NCI-H82 treated with DMSO at 0.1 percent for 48 hours (cell line): Measurements from ENCODE around the gene MEGF11.
A peak's percentile ranks its signal among the peaks of the same experiment; 100 is the strongest.
"Not testable (repeated sequence)": the region's sequence is repeated elsewhere in the genome, so short reads cannot be mapped to it uniquely, and the experiment has no call there.

Source experiments
- DNase-seq: peaks from one replicate; lab custom pipeline; 2025; ENCODE audit not compliant: unreplicated experiment; lab: John Stamatoyannopoulos, UW

The MEGF11 gene

DNA sequence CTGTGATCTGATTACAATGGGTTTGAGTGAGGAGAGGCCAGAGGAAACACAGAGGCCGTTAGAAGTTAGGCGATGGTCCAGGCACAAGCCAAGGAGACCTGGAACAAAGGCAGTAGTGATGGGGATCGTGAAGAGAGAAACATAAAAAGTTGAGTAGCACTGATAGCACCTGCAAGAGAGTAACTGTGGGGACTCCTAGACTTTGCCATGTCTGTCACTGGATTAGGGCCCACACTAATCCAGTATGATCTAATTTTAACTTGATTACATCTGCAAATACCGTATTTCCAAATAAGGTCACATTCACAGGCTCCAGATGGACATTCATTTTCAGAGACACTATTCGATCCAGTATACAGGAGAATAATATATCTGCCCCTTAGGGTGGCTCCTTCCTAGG lies 239.5 kb downstream of the MEGF11 start:
- peak; percentile 93 for DNase-seq

DNA sequence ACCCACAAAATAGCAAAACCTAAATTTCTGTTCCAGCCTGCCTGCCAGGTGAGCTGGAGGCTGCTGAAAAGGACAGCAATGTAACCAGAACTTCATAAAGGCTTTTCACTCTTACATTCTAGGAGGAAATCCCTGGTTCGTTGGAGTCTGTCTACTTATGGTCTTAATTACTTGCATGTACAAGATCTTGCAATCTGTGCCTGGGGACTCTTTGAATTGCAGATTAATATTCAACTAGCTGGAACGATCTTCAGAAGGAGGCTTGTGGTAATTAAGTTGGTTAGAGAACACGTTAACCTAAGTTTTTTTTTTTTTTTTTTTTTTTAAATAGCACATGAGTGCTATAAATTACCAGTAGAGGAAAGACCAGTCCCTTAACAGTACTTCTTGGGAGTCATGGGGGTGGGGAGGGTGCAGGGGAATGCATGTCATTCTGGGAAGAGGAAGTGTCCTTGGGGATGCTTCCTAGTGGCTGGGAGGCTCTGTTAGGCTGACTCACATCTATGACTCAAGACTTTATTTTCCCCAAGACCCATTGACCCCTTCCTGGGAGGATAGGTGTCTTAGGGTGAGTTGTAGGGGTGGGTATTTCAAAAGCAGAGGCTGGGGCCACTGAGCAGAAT lies 244.5 kb downstream of the MEGF11 start:
- DNase-seq: no peak

DNA sequence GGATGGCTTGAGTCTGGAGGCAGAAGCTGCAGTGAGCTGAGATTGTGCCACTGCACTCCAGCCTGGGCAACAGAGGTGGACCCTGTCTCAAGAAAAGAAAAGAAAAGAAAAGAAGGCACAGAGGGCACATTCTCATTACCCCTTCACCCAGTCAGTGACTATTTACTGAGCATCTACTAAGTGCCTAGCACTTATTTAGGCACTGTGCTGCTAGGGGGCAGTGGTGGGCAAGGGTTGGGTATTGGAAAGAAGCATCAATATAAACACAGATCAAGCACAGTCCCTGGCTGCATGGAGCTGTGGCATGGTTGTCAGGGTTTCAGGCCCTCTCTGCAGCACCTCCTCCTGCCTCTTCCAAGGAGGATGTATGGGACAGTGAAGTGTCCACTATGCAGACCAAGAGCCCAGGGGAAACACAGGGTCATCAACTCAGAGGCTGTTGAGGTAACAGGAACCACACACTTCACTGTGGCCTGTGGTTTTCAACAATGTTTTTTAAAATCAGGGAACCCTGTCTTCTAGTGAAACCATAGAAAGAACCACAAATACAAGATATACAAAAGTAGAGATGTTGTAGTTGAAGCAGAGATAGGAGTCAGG lies 245.8 kb downstream of the MEGF11 start:
- DNase-seq: no peak

DNA sequence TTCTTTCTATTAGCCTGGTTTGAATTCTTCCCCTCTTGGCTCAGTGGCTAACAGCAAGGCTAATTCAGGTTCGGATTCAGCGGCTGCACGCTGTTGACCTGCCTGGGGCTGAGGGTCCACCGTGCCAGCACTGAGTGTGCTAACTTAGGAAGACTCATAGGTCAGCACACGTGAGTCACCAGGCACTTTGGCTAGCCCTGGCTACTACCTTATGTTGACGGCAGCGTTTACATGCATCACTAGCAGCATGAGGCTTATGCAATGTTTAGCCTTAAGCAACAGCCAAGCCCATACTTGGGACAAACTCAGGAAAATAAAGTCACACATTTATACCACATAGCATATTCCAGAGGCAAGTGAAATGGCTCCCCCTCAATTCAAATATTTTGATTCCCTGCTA lies 246.6 kb downstream of the MEGF11 start:
- DNase-seq: no peak

DNA sequence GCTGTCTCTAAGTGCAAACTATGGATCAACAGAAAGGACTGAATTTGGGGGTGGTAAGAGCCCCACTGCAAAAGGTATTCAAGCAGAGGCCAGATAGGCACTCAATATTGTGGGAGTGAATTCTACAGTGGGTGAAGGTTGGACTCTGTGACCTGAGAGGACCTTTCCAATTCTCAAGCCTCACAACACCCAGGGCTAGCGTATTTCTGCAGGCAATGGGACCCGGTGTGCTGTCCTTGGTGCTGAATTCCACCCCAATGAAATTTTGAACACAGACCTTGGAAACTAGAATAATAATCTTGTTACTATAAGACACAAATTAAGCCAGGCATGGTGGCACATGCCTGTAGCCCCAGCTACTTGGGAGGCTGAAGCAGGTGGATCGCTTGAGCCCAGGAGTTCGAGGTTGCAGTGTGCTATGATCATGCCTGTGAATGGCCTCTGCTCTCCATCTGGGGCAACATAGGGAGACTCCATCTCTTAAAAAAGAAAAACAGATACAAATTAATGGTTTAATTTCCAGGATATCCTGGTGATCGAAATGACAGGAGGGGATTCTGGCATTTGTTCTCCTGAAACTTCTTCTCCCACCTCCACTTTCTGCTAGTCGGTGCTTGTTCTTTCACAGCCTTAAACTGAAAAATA lies 248.8 kb downstream of the MEGF11 start:
- no peak for DNase-seq

DNA sequence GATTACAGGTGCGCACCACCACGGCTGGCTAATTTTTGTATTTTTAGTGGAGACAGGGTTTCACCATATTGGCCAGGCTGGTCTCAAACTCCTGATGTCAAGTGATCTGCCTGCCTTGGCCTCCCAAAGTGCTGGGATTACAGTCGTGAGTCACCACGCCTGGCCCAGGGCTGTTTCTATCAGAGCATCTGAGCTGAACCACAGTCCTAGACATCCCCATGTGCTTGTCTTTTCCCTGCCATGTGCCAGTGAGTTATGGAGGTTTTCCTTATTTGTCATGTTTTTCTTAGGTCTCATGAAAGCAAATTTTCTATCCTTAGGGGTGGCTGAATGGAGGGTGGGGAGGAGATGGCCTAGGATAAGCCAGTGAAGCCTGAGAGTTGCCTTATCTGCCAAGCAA lies 250.4 kb downstream of the MEGF11 start:
- not testable (repeated sequence) for DNase-seq

DNA sequence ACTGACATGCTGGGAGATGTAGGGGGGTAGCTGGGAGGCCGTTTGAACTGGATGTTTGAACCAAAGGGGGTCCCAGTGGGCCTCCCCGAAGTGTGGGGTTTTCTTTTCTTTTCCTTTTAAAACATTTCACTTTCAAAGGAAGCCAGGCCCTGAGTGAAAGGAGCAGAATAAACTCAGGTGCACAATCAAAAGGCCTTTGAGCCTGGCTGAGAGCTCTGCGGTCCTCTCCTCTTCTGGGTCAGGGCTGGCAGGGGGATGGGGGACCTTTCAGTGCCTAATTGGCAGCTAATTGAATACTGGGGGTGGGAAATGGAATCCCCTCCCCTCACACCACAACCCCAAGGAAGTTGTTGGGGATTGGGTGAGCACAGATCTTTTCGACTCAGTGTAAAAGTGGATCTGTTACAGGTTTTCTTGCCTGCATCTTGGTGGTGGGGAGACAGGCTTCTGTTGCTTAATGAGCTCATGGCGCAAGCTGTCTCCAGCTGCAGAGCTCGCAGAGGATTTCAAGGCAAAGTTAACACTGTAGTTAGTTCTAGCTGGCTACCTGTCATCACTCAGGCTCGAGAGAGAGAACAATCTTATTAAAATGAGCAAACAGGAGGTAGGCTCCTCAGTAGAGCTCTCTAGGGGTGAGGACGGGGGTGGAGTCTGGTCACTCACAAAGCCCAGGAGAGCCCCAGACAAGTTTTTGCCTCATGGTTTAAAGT lies 251.7 kb downstream of the MEGF11 start:
- peak; percentile 41 for DNase-seq

DNA sequence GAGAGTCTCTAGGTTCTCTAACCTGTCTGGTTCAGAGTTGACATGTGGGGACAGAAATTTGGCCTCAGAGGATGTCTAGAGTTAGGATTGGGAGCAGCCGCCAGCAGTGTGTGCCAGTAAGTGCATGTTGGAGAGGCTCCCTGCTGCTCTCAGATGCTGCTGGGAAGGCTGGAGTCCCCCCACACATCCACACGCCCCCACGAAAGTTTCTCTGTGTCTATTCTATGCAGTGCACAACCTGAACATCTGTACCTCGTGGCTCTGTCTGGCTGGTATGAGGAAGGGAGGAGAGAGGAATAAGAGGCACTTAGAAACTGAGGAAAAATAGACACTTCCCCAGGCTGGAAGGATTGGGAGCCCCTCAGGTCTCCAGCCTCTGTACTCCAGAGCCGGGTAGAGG lies 252.5 kb downstream of the MEGF11 start:
- DNase-seq: no peak

DNA sequence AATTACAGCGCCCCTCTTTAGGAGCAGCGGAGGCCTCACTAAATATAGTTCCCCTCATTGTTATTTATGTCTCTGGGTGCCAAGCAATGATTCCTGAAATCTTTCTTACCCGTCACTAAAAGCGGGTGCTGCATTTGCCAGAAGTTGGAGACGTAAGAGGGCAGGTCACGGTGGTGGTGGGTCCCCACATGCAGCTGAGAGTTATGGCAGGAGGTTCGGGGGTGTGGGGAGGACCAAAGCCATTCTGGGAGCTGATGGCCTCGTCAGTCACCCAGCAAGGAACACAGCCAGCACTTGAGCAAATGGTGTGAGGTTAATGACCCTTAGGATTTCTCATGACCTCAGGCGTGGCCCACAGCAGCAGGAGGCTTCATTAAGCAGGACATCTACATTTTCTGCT lies 255.1 kb downstream of the MEGF11 start:
- no peak for DNase-seq

DNA sequence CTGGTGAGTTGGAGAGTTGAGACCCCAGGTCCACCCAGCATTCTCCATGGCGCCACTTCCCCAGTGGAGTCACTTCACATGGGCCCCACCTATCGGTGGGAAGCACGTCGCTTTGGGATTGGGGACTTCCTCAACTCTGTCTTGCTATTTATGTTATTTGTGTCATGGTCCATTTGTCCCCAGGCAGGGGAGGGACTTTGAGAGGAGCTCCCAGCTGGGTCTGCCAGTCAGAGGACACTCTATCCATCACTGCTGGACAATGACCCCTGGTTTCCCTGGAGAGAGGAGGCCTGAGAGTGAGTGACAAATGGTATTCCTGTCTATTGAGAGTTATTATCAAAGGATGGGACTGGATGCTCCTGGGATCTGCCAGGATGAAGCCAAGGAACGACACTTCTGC lies 256.6 kb downstream of the MEGF11 start:
- no peak for DNase-seq

DNA sequence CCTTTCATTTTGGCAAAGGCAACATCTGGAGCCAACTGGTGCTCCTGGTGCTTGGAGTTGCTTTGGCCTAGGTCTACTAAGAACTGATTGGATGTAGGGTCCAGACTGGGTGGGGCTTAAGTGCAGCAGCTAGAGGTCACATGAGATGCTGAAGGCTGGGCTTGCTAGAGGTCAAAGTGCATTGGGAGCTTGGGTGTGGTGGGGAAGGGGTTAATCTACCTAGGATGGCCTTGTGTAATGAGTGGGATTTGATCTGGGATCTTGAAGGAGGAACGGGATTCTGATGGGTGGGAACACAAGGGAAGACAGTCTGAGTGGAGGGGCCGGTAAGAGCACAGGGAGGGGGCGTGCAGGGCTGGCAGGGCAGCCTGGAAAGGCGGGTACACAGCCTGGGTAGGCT lies 258.7 kb downstream of the MEGF11 start:
- DNase-seq: no peak

DNA sequence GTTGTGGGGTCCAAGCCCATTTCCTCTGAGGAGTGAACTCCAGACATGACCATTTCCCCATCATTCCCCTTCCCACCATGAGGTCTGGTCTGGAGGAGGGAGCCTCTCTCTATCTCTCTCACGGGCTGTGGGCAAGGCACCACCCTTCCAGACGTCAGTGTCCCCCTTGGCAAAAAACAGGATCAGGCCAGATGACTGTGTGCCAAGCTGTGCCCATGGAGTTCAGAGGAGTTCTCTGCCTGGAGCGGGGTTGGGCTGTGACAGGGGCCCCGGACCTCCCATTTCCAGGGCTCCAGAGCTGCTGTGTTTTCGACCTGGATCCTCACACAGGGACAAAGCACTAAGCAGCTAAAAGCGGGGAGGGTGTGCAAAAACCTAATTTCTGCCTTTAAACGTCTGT lies 259.8 kb downstream of the MEGF11 start:
- no peak for DNase-seq

DNA sequence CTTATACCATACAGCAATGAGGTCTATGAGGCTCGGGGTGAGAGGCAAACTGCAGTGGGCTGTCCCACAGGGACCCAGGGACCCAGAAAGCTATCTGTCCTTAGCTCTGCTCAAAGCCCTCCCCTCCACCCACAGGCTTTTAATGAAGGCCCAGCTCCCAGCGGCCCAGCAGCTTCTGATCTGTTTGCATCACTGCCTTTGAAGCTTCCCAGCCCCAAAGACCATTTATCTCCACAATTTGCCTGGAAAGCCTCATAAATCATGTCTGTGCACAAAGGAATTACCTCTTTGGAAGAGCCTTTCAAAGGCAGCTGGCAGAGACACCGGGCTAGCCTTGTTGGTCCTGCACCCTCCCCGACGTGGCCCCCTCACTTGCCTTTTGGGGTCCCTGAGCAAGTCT lies 260.3 kb downstream of the MEGF11 start:
- DNase-seq: no peak

DNA sequence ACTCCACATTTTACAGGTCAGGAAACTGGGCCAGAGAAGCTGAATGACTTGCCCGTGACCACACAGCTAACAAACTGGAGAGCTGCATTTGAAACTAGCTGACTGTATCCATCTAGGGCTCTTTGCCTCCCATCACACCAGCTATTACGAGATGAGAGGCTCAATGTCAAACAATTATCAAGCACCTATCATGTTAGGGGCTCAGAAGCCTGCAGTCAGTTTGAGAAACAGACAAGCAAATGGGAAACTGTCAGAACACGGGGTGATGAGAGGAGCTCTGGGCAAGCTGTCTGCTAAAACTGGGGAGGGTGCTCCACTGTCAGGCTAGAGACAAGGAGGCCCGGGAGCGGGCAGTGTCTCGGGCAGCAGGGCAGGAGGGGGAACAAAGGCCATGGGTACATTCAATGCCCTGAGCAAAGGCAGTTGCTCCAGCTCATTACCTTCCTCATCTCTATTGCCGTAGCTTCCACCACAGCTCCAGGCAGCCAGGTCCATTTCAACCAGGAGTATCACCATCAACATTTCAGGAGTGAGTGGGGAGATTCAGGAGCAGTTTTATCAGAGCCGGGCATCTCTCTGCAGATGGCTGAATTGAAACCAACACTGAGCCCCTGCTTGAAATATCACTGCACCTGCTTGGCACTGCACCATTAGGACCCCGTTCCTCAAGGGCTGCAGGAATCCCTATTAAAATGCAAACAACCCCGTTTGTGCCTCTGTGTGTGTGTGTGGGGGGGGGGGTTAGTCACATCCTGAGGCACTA lies 261.6 kb downstream of the MEGF11 start:
- DNase-seq: no peak

DNA sequence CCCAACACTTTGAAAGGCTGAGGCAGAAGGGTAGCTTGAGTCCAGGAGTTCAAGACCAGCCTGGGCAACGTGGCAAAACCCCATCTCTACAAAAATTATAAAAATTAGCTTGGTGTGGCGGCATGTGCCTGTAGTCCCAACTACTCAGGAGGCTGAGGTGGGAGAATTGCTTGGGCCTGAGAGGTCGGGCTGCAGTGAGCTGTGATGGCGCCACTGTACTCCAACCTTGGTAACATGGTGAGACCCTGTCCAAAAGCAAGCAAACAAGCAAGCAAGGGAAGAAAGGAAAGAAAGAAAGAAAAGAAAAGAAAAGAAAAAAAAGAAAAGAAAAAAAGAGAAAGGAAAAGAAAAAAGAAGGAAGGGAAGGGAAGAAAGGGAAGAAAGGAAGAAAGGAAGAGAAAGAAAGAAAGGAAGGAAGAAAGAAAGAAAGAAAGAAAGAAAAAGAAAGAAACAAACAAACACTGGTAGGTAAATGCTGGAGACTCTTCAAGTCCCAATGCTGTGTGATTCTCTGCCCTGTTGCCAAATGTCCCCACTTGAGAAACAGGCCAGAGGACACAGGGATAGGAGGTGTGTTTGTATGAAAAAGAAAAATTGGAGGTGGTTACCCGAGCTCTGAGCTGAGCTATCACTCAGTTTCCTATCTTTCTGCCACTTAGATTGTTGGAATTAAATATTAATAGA lies 263.1 kb downstream of the MEGF11 start:
- DNase-seq: no peak

DNA sequence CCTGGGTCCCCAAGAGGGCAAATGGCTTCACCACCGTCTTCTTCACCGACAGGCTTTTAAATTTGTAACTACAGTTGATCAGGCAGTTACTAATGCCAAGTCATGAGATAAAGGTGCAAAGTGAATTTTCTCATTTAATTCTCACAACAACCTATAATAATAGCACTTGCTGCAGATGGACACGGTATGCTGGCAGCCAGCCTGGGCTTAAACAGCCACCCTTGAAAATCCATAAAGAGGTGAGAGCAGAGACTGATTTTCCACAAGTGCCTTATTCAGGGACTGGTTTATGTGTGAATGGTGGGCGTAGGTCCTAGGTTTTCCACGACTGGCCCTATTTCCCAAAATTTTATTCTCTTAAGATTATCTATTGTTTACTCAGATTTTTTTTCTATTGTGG lies 266.4 kb downstream of the MEGF11 start:
- DNase-seq: no peak

DNA sequence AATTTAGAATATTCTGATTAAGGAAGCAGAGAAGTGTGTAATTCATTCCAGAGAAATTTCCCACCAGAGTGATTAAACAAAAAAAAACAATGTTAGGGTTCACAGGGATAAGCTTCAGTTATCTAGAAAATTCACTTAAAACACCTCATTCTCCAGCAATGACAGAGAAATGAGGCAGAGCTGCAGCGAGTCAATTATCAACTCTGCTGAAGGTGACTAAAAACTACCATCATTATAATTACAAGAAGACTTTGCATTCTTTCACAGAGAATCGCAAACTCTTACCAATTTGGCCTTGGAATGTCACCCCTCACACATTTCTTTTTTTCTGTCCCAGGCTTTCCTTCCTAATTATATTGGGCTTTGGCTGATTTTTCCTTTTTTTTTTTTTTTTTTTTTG lies 267.1 kb downstream of the MEGF11 start:
- no peak for DNase-seq

DNA sequence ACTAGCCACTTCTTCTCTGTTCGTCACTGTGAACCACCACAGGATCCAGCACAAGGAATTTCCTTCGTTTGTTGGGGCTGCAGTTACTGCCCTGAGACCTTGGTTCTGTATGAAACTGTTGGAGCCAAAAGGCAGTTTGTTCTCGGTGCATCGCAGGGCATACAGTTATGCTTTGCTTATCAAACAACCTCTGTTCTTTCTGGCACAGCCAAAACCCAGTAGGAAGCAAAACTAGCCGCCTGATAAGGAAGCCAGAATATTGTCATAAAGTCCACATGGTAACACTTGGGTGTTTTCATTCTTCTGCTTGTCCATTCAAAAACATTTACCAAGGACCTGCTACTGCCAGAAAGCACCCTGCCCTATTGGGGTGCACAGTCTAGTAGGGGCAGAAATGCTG lies 268.2 kb downstream of the MEGF11 start:
- no peak for DNase-seq

DNA sequence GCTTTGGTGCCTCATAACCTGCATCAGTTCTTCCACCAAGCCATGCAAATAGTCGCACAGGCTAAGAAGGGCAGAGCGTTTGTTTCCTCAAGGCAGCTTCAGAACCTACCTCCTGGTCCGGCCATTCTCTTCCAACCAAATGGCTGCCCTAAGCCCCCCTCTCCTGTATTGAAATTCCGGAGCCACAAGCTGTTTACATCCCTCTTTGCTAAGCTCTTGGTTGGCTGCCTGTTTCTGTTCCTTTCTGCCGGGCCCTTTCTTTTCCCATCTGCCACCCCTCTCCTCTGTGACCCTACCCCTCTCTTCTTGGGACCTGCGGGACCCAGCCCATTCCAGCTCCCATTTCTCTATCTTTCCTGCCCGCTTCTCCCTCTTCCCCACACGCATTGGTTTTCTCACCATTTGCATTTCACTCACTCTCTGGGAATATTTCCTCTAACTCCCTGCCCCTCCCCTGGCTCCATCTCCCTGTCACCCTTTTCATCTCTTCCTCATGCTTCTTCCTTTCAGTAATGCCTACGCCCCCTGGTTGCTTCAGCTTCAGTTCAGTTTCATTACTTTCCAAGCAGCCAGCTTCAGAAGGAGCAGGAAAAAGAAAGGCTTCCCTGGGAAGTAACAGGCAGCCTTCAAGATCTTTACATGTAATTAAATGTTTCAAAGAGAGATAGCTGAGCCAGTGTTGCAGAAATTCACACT lies 270.8 kb downstream of the MEGF11 start:
- peak; percentile 14 for DNase-seq
